Kidney epithelial cell (primary cell): ENCODE results near the gene EXOSC5. TPM values are rescaled to one million over a fixed set of nuclear protein-coding genes. Genes with fewer than 3 reads are reported as not detected.

Source experiments
- DNase-seq: peaks from one replicate; pipeline ENCODE4 v3.0.0-alpha.2; 2010; ENCODE audit warnings: low read depth
- H3K27me3 ChIP-seq: 2 replicates; pipeline ENCODE4 v1.6.0; 2011; ENCODE audit warnings: low read length; ENCODE audit not compliant: control insufficient read depth, insufficient read depth
- H3K36me3 ChIP-seq: 2 replicates; pipeline ENCODE4 v1.5.1; 2011; ENCODE audit warnings: low read length; ENCODE audit not compliant: control insufficient read depth, insufficient read depth
- H3K4me3 ChIP-seq: 2 replicates; pipeline ENCODE4 v1.5.1; 2011; ENCODE audit warnings: low read depth, mild to moderate bottlenecking, control low read depth, low read length
- total RNA-seq: library from RNA; depleted of rRNA; stranded (reverse); fragments of >200 nt; gene quantifications from 2 replicates; pipeline ENCODE4 v1.2.3, GENCODE V29; 2015
- TF ChIP-seq, protein P1 (sequence below): IDR thresholded peaks from 2 replicates; pipeline ENCODE4 v1.5.1; 2011; ENCODE audit warnings: mild to moderate bottlenecking, moderate library complexity, low read length, control low read depth, inconsistent platforms; ENCODE audit not compliant: insufficient read depth, poor library complexity, severe bottlenecking

The EXOSC5 gene
- total RNA-seq, 1 donor from 2014 or later, result 27.0 TPM

DNA sequence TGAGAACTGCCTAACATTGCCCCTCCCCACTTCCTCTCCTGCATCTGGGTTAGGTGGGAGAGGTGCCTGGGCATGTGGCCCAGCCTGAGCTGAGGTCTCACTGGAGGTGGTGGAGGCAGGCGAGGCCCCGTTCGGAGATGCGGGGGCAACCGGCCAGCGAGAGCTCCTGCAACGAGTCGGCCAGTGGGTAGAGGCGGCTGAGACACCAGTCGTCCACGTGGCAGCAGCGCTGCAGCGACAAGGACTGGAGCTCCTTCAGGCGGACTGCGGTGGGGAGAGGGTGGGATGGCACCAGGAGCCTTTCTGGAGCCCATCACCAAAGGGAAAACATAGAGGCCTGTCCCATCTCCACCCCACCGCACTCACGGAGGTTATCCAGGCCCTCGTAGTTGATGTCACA, 36.0 kb upstream of the EXOSC5 start:
- Histone ChIP-seq H3K4me3 (no peak overlapping the region), H3K27me3 (no peaks in the 10 kb centered on the region), H3K36me3 (peaks cover 2% of the 10 kb centered on the region)
- TF ChIP-seq, protein P1, sequence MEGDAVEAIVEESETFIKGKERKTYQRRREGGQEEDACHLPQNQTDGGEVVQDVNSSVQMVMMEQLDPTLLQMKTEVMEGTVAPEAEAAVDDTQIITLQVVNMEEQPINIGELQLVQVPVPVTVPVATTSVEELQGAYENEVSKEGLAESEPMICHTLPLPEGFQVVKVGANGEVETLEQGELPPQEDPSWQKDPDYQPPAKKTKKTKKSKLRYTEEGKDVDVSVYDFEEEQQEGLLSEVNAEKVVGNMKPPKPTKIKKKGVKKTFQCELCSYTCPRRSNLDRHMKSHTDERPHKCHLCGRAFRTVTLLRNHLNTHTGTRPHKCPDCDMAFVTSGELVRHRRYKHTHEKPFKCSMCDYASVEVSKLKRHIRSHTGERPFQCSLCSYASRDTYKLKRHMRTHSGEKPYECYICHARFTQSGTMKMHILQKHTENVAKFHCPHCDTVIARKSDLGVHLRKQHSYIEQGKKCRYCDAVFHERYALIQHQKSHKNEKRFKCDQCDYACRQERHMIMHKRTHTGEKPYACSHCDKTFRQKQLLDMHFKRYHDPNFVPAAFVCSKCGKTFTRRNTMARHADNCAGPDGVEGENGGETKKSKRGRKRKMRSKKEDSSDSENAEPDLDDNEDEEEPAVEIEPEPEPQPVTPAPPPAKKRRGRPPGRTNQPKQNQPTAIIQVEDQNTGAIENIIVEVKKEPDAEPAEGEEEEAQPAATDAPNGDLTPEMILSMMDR, result no peak
- no peak for DNase-seq

DNA sequence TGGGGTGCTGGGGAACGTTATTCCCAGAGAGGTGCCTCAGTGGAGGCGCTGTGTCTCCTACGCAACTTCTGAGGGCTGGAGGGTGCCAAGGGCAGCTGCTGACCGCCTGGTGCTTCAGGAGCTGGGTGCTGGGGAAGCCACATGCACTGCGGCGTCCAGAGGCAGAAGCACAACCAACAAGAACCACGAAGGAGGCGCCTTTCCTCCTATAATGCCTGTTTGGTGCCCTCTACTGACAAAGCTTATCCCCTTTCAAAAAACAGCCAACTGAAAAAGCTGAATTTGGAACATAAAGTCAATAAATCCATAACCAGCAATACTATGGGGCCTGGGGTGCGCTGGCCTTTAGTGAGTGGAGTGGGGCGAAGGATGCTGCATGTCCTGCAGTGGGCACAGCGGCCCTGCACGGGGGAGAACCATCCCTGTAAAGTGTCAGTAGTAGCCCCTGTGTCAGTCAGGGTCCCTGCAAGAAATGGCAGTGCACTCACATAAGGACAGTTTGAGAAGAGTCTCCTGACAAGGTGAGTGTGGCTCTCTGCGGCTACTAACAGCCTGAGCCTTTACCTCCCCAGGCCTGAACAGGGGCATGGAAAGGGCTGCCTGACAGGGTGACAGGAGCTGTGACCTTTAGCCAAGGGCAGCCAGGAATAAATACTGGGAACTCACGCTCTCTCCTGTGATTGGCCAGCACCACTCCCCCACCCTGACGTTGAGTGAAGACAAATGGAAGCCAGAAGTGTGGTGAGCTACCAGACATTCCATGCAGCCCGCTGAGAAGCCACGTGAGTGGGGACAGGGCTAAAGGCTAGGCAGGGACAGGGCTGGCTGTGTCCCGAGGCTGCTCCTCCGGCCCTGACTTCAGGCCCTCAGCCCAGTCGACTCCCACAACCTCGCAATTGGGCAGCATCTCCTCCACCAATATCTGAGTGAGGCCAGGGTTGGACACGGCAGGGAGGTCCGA, 34.5 kb upstream of the EXOSC5 start:
- TF ChIP-seq, protein P1, result peak; percentile 33
- Histone ChIP-seq H3K4me3 (no peak overlapping the region), H3K36me3 (peaks cover 1% of the 10 kb centered on the region), H3K27me3 (no peaks in the 10 kb centered on the region)
- no peak for DNase-seq

DNA sequence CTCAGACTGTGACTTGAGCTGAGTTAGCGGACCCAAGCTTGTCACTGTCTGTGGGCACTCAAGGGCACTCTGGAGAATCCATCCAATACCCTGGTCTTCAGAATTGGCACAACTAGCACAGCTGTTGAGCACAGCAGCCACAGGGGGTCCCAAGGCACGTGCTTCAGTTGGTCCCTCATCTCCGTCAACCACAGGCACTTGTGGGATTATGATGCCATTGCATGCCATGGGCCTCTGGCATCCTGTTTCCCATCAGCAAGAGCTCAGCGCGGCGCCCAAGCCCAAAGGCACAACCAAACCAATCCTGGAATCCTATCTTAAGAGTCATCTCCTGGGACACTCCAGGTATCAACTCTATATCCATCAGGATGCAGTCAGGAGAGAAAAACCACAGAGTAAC, 33.8 kb upstream of the EXOSC5 start:
- TF ChIP-seq, protein P1, result no peak
- peaks cover 1% of the 10 kb centered on the region for H3K36me3 ChIP-seq

DNA sequence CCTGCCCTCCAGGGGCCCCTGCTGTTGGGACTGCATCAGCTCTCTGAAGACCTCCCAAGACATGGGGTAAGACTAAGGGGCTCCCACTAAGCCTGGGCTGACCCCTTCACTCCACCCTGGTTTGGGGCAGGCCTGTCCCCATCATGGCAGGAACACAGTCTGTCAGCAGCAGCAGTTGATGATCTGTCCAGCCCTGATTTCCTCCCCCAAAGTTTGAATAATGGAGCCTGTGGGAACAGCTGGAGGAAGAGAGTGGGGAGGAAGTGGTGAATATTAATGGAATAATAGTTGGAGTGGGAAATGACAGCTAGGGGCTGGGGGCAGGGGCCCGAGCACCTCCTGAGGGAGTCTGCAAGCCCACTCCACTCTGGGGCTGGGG, 31.3 kb upstream of the EXOSC5 start:
- peaks cover 1% of the 10 kb centered on the region for H3K36me3 ChIP-seq
- TF ChIP-seq, protein P1, result no peak
- H3K4me3 ChIP-seq, result no peak overlapping the region
- no peak for DNase-seq
- H3K27me3 ChIP-seq, result no peaks in the 10 kb centered on the region

More for the DNA sequence above, 33.8 kb upstream of the EXOSC5 start:
- no peak overlapping the region for H3K4me3 ChIP-seq
- no peak for DNase-seq
- H3K27me3 ChIP-seq, result no peaks in the 10 kb centered on the region

DNA sequence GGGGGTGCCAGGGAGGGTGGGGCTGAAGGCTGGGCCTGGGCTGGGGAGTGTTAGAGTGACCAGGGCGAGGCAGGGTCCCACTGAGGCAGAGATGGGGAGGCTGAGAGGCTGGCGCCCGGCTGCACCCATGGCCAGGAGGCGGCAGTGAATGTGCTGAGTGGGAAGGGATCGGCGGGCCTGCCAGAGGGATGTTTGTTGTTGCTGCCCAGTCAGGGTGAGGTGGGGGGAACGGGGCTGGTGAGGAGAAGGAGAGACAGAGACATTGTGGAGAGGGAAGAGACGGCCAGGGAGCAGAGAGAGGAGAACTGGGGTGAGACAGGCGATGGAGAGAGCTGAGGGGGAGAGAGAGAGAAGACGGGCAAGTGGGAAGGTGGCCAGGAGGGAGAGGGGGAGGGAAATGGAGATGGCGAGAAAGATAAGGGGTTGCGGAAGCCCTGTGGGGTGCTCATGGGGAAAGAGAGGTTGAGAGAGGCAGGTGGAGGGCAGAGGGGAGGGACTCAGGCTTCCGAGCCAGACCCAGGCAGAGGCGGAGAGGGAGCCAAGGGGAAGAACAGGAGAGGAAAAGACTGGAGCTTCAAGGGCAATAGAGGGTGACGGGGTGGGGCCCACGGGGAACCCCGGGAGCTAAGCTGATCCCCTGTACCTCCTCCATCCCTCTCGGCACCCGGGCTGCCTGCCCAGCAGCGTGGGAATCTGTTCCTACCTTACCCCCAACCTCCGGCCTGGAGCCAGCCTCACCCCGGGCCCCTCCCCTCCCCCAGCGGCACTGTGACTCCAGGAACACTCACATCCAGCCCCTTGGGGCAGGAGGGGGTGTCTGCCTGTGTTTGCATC, 30.7 kb upstream of the EXOSC5 start:
- DNase-seq, result no peak
- TF ChIP-seq, protein P1, result no peak
- H3K36me3 ChIP-seq, result peaks cover 1% of the 10 kb centered on the region
- no peaks in the 10 kb centered on the region for H3K27me3 ChIP-seq
- H3K4me3 ChIP-seq, result peak overlapping the region; percentile 19
